HG02840 (cell line): Measurements from ENCODE around the gene MFAP4.

Source experiments
- ATAC-seq: cut with Tn5 transposase; IDR thresholded peaks from one replicate; pipeline ENCODE4 v1.9.1; 2021; ENCODE audit warnings: mild to moderate bottlenecking, moderate library complexity, moderate number of reproducible peaks; ENCODE audit not compliant: unreplicated experiment, low FRiP score

Gene MFAP4

GRCh38 chr17:19386974-19387920 is at the start of gene MFAP4:
Gene MFAP4, minus strand, starts transcription at chr17:19387190. Its CDS starts 35 bp downstream, at chr17:19387155.
- ATAC-seq: no peak

- no peak for ATAC-seq
These were observed 46.8 kb upstream of the MFAP4 start for GRCh38 chr17:19433727-19434340.

DNA sequence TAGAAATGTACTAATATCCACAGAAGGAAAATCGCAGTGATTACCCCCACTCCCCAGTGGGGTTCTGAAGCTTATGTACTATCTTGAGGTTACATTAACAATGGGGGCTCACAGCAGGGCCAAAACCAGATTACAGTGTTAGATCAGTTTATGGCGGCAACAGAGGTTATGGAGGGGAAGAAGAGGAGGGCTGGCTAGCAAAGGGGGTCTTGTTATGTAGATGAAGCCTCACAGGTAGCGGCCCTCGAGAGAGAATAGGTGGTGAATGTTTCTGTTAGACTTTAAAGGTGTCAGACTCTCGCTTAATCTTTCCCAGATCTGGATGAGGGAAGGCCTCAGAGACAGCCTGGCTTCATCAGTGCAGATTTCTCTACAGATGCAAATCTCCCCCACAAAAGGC is 46.3 kb upstream of the MFAP4 start:
- no peak for ATAC-seq

GRCh38 chr17:19431691-19432090 is 44.7 kb upstream of the MFAP4 start:
- no peak for ATAC-seq

DNA sequence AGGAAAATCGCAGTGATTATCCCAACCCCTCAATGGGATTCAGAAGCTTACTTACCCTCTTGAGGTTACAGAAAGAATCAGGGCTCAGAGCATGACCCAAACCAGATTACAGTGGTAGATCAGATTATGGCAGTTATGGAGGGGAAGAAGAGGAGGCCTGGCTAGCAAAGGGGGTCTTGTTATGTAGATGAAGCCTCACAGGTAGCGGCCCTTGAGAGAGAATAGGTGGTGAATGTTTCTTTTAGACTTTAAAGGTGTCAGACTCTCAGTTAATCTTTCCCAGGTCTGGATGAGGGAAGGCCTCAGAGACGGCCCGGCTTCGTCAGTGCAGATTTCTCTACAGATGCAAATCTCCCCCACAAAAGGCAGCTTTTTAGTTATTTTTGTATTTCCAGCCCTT is 39.6 kb upstream of the MFAP4 start:
- ATAC-seq: no peak

DNA sequence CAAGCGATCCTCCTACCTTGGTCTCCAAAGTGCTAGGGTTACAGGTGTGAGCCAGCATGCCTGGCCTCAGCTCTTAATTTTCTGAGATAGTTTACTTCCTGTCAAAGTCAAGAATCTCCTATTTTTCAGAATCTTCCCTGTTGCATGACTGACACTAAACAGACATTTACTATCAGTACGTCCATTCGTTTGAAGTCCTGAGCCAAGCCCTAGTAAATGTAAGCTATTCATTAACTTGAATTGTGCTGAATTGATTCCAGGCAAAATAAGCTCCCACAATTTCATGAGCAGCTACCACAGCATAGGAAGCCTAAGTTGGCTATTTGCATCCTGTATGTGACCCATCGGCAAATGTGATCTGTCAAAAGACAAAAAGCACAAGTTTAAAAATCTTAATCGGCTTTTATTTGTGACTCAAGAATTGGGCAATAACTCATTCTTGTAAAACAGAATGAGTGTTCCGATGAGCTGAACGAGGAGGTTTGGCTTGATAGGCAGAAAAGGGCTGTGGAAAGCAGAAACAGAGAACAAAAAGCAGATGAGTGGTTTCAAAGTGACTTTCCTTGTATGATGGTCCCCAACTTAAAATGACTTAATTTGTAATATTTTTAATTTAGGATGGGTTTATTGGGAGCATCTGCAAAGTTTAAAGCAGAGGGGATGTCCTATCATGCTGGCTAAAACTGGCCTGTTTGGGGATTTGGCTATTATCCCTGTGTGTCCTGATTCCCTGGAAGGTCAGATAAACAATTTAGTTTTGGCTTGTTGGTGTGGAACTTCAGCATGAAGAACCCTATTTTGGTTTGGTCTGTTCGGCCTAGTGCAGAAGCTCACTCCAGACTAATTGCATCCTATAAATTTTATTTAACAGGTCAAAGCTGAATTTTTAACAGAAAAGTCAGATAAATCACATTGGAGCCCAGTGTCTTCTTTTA is 38.2 kb upstream of the MFAP4 start:
- no peak for ATAC-seq

DNA sequence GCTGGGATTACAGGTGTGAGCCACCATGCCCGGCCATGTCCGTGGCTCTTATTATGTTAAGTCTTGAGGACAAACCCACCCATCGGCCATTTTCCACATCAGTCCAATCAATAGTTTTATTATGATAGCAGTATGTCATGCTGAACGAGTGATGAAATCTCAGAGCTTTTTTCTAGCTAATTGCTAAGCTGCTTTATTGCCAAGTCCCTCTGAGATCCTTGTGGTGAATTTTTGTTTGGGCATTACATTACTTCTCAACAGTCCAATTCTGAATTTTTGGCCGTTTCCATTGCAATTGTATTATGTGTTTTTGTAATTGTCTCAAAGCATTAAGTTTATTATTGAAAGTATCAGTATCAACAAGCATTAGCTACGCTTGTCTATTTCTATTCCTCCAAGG is 34.9 kb upstream of the MFAP4 start:
- ATAC-seq: no peak

DNA sequence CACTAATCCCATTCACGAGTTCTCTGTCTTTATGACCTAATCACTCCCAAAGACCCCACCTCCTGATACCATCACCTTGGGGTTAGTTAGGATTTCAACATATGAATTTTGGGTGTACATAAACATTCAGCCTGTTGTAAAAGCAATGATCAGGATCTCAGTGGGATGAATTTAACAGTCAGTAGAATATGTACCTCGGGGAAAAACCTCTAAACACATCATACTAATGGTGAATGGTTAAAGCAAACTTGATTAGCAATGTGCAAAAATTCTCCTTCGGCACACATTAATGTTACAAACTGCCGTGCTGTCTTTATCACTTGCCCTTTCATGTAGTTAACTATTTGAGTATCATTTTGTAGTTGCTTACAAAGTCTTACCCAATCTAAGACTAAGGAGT is 34.2 kb upstream of the MFAP4 start:
- ATAC-seq: no peak

GRCh38 chr17:19418251-19418992 is 31.4 kb upstream of the MFAP4 start:
- ATAC-seq: no peak

GRCh38 chr17:19417611-19418010 is 30.6 kb upstream of the MFAP4 start:
- no peak for ATAC-seq

GRCh38 chr17:19415806-19416775 is 29.1 kb upstream of the MFAP4 start:
- no peak for ATAC-seq

DNA sequence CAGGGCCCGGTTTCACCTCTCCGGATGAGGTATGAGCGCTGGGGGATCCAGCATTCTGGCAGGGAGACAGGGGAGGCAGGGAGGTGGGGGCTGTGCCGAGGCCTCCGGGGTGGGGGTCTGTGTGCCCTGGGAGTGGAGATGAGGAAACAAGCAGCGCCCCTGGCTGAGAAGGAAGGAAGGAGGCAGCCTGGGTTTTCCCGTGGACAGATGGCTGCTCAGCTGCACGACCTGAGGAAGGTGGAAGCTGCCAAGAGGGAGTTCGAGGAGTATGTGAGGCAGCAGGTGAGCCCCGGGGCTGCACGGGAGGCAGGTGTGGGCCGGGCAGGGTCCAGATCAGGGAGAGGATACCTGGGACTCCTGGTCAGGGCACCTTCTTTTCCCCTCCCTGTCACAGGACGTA is 28.3 kb upstream of the MFAP4 start:
- no peak for ATAC-seq

DNA sequence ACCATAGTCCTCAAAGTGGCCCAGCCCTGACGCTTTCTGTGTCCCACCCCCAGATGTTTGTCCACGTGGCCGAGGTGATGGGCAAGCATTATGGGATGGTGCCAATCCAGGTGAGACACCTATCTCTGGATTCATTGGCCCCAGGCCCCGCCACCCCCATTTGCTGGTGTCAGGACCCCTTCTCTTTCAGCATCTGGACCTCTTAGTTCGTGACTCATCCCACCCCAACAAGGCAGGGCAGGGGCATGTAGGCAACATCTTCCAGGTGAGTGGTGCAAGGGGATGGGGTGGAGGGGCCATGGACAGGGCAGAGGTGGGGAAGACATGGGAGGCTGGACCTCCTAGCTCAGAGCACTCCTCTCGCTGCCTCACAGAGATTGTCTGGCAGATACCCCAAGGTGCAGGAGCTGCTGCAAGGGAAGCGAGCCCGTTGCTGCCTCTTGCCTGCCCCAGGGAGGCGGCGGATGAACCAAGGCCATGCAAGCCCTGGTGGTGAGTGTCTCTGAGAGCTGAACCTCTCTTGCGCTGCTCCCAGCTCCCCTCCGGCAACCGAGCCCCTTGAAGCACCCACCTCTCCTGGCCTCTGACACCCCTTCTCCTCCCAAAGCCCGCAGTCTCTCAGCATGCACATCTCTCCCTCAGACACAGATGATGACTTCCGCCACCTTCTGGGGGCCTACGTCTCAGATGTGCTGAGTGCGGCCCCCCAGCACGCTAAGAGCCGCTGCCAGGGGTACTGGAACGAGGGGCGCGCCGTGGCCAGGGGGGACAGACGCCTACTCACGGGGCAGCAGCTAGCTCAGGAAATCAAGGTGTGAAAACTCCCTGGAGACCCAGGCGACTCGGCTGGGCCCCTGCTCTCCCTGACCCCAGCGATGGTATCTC is 27.6 kb upstream of the MFAP4 start:
- no peak for ATAC-seq

DNA sequence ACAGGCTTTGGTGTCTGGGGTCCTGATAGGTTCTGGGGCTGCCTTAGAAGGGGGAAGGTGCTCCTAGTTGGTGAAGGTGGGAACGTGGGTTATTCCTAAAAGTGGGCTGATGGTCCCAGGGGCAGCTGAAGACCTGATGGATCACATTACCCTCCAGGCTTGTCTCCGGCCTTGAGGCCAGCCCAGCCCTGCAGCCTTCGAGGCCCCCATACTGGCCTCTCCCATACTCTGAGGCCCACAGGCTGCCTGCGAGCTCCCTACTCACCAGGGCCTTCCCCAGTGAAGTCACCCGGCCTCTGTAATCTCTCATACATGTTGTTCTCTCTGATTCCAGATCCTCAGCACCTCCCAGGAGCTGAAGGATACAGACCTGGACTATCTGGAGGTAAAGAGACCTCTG is 26.8 kb upstream of the MFAP4 start:
- no peak for ATAC-seq

DNA sequence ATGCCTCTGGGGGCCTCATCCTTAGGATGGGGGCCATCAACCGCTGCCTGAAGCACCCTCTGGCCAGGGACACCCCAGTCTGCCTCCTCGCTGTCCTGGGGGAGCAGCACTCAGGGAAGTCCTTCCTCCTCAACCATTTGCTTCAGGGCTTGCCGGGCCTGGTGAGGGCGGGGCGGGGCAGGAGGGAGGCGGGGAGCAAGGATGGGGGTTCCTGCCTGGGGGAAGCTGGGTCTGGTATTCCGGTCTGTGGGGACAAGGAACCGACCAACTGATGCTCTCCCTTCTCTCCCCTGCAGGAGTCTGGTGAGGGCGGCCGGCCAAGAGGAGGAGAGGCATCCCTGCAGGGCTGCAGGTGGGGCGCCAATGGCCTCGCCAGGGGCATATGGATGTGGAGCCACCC is 26.0 kb upstream of the MFAP4 start:
- no peak for ATAC-seq

GRCh38 chr17:19412510-19412909 is 25.5 kb upstream of the MFAP4 start:
- ATAC-seq: no peak

DNA sequence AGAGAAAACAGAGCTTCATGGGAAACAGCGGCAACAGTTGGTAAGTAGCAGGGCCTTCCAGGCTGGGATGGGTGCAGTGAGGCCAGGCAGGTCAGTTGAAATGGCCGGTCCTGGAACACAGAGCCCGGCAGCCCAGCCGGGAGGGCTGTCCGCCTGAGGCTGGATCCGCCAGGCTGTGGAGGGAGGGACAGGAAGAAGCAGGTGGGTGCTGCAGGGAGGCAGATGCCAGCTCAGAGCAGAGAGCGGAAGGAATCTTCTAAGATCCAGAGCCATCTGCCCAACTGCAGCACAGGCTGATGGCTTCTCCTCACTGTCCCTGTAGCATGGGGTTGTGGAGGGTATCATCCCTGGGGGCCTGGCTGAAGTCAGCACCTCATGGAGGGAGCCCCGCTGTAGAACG is 24.6 kb upstream of the MFAP4 start:
- no peak for ATAC-seq
